Lower leg skin (tissue), 3 donors: Measurements from ENCODE around the gene PITPNC1.

Experiments used
- CTCF ChIP-seq, 3 donors: fragments of 450-650 bp; IDR thresholded peaks; one replicate each; pipeline ENCODE4 v1.5.1; 2016; ENCODE audit warnings: antibody characterized with exemption in 3 of 3, mild to moderate bottlenecking in 3 of 3, moderate library complexity in 2 of 3
- POLR2A ChIP-seq, 2 donors: fragments of 450-650 bp; IDR thresholded peaks; one replicate each; pipeline ENCODE4 v1.6.1; 2016 to 2017; ENCODE audit warnings: antibody characterized with exemption in 2 of 2, mild to moderate bottlenecking in 1 of 2, moderate library complexity in 1 of 2

GRCh38 chr17:67570797-67571196 lies 193.7 kb downstream of the PITPNC1 start:
- TF ChIP-seq CTCF (IDR thresholded peaks at IDR 0.05): no peak
- no peak for TF ChIP-seq POLR2A (IDR thresholded peaks at IDR 0.05)
